Measurements from ENCODE around the gene ADCY10.
"Not testable (repeated sequence)": the region's sequence is repeated elsewhere in the genome, so short reads cannot be mapped to it uniquely, and the experiment has no call there.

Gene ADCY10

DNA sequence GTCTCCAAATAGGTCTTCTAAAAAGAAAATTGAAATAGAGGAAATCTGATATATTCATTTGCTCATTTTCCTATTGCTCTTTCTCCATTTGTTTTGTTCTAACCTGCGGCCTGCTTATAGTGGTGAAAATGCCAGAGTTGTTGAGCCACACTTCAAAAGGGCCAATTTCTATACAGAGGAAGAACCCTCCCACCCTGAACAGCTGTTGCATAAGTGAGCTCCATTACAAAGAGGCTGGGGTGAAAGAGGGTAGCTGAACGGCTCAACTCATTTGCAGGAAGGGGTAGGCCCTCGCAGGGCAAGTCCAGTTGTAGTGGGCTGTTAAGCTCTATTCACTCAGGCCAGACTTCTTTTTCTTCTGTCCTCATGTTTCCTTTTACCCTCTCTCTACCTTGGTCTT is 8.8 kb downstream of the ADCY10 start:
- TF ChIP-seq CTCF (IDR thresholded peaks at IDR 0.05; ENCODE audit: low read depth, low read length) = no peak
- H3K4me3 ChIP-seq (ENCODE audit: low read depth, low read length) = no peak overlapping the region

DNA sequence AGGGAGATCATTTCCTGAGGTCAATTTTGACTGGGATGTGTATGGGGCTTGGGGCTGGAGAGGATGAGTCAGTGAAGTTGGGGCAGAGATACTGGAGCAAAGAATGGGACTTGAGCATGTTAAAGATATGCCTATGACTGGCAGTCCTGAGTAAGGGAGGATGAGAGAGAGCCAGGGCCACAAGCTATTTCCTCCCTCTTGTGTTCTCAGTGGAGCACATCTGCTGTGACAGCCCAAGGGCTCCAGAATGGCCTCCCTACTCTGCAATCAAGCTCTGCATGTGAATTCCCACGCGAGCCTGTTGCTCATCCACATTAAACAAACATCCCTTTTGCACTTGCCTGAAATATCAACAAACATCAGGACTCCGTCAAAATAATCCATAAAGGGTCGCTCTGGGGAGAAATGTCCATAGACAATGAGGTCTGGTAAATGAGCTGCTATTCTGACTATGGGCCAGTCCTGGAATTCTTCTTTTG is 9.2 kb downstream of the ADCY10 start:
- no peak for TF ChIP-seq CTCF (IDR thresholded peaks at IDR 0.05; ENCODE audit: low read depth, low read length)
- no peak overlapping the region for H3K4me3 ChIP-seq (ENCODE audit: low read depth, low read length)

DNA sequence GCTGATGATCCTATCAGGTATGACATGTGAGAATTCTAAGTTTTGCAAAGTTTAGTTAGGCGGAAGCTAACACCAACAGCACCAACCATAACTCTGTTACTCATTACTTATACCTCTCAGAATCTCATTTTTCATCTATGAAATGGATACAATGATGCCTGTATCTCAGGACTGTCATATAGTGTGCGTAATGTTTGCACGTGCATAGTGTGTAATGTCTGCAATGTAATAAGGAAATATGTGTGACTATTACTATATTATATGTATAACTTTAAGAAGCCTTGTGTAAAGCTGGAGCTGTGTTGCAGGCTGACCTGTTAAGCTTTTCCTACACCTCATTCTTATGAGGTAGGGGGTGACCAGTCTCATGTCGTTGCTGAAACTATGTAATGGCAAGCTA is 13.0 kb downstream of the ADCY10 start:
- no peak for TF ChIP-seq CTCF (IDR thresholded peaks at IDR 0.05; ENCODE audit: low read depth, low read length)
- no peak overlapping the region for H3K4me3 ChIP-seq (ENCODE audit: low read depth, low read length)

DNA sequence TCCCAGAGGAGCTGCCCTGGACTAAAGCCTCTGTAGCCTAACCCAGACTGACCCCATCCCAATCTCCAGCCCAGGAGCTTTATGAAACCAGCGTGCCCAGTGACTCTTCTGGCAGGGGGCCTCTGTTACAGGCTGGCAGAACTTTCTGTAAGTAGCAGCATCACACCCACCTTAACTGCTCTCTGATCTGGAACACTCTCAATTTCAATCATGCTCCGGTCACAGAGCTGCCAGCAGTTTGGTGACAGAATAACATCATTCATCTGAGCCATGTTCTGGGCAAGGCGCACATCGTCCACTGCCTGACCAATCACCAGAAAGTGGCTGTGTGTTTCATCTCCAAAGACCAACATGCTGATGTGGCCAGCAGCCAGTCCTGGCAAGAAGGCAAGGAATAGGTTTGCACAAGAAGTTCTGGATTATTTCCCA is 14.7 kb downstream of the ADCY10 start:
- TF ChIP-seq CTCF (IDR thresholded peaks at IDR 0.05; ENCODE audit: low read depth, low read length) = no peak
- H3K4me3 ChIP-seq (ENCODE audit: low read depth, low read length) = no peak overlapping the region

DNA sequence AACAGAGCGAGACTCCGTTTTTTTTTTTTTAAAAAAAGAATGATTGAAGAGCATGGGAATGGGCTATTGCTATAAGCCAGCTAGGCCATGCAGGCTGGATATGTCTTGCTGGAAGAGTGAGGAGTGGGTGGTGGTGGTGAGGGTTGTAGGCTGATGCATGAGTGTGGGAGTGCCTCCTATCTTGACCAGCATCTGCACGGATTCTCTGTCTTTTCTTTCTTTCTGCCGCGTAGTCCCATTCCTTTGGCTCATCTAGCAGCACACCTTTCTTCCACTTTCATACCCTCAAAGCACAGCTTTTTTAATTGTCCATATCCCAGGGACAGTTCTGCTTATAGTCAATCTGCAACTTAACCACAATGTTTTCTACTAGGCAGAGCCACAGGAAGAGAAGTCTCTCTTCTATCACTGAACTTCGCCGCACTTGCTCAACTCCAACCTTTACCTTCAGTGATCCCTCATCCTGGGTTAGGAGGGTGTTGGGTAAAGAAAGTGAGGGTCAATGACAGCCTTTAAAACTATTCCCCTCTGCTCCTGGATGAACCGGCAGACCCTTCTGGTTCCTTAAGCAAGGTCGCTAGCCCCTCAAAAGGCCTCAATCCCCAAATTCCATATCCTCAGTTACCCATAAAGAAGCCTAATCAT is 15.2 kb downstream of the ADCY10 start:
- H3K4me3 ChIP-seq (ENCODE audit: low read depth, low read length) = no peak overlapping the region
- TF ChIP-seq CTCF (IDR thresholded peaks at IDR 0.05; ENCODE audit: low read depth, low read length) = no peak

- no peak for TF ChIP-seq CTCF (IDR thresholded peaks at IDR 0.05; ENCODE audit: low read depth, low read length)
- H3K4me3 ChIP-seq (ENCODE audit: low read depth, low read length) = no peak overlapping the region
These were observed 20.1 kb downstream of the ADCY10 start for GRCh38 chr1:167893798-167894197.

- TF ChIP-seq CTCF (IDR thresholded peaks at IDR 0.05; ENCODE audit: low read depth, low read length) = no peak
- H3K4me3 ChIP-seq (ENCODE audit: low read depth, low read length) = no peak overlapping the region
These were observed 23.5 kb downstream of the ADCY10 start for GRCh38 chr1:167890400-167890799.

- H3K4me3 ChIP-seq (ENCODE audit: low read depth, low read length) = not testable (repeated sequence)
These were observed 26.7 kb downstream of the ADCY10 start for GRCh38 chr1:167887187-167887586.
